Measurements from ENCODE around the gene KAT8.
"Not testable (repeated sequence)": the region's sequence is repeated elsewhere in the genome, so short reads cannot be mapped to it uniquely, and the experiment has no call there.

Gene KAT8

GRCh38 chr16:31134625-31135534 lies 17.4 kb downstream of the KAT8 start:
- TF ChIP-seq SPI1 (IDR thresholded peaks at IDR 0.05; ENCODE audit: low read depth, low read length) (no peak), POLR2A (IDR thresholded peaks at IDR 0.05; ENCODE audit: low read depth, low read length) (no peak), POU2F2 (IDR thresholded peaks at IDR 0.05; ENCODE audit: low read depth, low read length) (no peak), TAF1 (IDR thresholded peaks at IDR 0.05; ENCODE audit: low read depth, low read length) (no peak)
- FAIRE-seq, result no peak
- no peak for DNase-seq (ENCODE audit: insufficient read length, low spot score)

DNA sequence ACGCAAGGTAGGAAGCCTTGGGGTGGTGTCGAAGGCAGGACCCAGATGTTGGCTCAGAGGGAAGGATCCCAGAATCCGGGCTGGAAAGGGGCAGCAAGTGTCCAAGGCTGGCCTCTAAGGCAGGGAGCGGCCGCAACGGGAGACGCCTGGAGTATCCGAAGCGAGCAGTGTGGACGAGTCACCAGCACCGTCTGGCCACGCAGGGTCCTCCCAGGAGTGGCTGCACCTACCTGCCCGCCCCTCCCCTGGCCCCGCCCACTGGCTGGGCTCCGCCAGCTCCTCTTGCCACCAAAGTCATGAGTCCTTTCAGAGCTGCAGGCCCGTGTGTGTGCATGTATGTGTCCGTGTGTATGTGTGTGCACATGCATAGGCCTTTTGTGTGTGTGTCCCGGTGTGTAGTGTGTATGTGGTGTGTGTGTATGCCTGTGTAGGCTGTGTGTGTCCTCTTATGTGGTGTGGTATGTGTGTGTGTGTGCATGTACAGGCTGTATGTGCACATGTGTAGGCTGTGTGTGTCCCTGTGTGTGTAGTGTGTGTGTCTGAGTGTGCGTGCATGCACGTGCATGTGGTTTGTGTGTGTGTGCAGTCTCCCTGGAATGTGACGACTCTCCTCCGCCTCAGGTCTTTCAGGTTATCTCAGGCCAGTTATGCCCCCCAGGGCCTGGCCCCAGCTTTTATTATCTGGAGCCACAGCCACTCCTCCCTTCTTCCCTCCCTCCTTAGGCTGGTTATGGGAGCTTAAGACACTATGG lies 18.2 kb downstream of the KAT8 start, which contains the start of gene PRSS8:
Gene PRSS8 (minus strand): TSS at position 193 of the 752 bp plus-strand sequence. CDS start 229 bp downstream, outside the sequence.
- no peak for FAIRE-seq
- DNase-seq (ENCODE audit: insufficient read length, low spot score), result no peak
- TF ChIP-seq POU2F2 (IDR thresholded peaks at IDR 0.05; ENCODE audit: low read depth, low read length) (no peak), SPI1 (IDR thresholded peaks at IDR 0.05; ENCODE audit: low read depth, low read length) (no peak), TAF1 (IDR thresholded peaks at IDR 0.05; ENCODE audit: low read depth, low read length) (no peak), POLR2A (IDR thresholded peaks at IDR 0.05; ENCODE audit: low read depth, low read length) (no peak), PAX5 (IDR thresholded peaks at IDR 0.05; ENCODE audit: insufficient read depth, low read length, severe bottlenecking) (no peak)

DNA sequence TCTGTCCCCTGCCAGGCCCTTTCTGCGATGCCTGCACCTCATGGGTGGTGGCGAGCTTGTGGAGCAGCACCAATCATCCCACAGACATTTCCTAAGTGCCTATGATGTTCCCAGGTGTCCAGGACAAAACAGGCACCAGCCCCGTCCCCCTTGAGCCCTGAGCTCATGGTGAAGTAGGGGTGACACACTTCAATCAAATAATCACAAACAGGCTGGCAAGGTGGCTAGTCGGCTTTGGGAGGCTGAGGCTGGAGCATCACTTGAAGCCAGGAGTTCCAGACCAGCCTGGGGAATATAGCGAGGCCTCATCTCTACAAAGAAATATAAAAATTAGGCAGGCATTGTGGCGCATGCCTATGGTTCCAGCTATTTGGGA lies 18.8 kb downstream of the KAT8 start:
- no peak for DNase-seq (ENCODE audit: insufficient read length, low spot score)
- FAIRE-seq, result no peak
- no peak for TF ChIP-seq TAF1 (IDR thresholded peaks at IDR 0.05; ENCODE audit: low read depth, low read length)
- no peak for TF ChIP-seq POU2F2 (IDR thresholded peaks at IDR 0.05; ENCODE audit: low read depth, low read length)
- TF ChIP-seq SPI1 (IDR thresholded peaks at IDR 0.05; ENCODE audit: low read depth, low read length), result no peak
- no peak for TF ChIP-seq POLR2AphosphoS5 (IDR thresholded peaks at IDR 0.05; ENCODE audit: low read depth, low read length)
- no peak for TF ChIP-seq PAX5 (IDR thresholded peaks at IDR 0.05; ENCODE audit: insufficient read depth, low read length, severe bottlenecking)
- TF ChIP-seq POLR2A (IDR thresholded peaks at IDR 0.05; ENCODE audit: low read depth, low read length), result no peak

GRCh38 chr16:31136822-31137499 lies 19.5 kb downstream of the KAT8 start:
- not testable (repeated sequence) for DNase-seq (ENCODE audit: insufficient read length, low spot score)

DNA sequence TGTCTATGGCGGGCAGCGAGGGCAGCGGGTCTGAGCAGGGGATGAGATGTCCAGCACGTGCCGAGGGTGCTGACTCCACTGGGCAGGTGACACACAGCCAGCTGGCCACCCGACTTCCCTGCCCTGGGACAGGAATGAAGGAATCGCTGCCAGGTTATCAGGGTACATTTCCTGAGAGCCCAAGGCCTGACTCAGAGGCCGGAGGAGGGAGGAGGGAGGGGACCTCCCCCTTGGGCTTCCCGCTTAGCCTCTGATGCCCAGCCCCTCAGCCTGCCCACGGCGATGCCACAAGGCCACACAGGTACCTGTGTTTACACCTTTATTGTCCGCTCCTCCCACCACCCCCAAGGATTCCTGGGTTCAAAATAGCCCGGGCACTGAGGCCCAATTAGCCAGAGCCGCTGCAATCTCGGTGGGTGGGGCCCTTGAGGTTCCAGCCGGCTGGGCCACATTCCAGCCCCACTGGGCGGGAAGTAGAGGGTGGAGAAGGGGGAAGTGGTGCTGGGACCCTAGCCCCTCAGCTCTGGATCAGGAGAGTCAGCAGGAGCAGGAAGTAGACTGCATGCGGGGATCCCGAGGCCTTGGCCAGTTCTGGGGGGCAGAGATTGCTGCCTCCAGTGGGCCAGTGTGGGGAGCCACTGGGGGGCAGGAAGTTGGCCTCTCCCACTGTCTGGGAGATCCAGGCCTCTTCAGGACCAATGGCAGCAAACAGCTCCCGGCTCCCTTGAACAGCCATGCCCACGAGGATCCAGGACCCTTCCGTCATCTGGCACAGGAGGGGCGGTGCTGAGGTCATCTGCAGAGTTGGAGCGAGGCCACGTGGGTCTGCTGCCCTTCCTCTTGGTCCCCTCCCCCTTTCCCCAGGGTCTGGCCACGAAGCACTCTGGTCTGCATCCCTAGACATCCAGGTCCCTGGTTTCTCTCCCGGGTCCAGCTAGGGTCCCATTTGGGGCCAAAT lies 21.4 kb downstream of the KAT8 start:
- DNase-seq (ENCODE audit: insufficient read length, low spot score) (no peak), FAIRE-seq (no peak)
- TF ChIP-seq PAX5 (IDR thresholded peaks at IDR 0.05; ENCODE audit: insufficient read depth, low read length, severe bottlenecking), result no peak
- no peak for TF ChIP-seq SPI1 (IDR thresholded peaks at IDR 0.05; ENCODE audit: low read depth, low read length)
- no peak for TF ChIP-seq POU2F2 (IDR thresholded peaks at IDR 0.05; ENCODE audit: low read depth, low read length)
- TF ChIP-seq POLR2AphosphoS5 (IDR thresholded peaks at IDR 0.05; ENCODE audit: low read depth, low read length), result no peak
- TF ChIP-seq TAF1 (IDR thresholded peaks at IDR 0.05; ENCODE audit: low read depth, low read length), result no peak
- no peak for TF ChIP-seq POLR2A (IDR thresholded peaks at IDR 0.05; ENCODE audit: low read depth, low read length)

More at GRCh38 chr16:31136822-31137499, 19.5 kb downstream of the KAT8 start:
- not testable (repeated sequence) for FAIRE-seq

DNA sequence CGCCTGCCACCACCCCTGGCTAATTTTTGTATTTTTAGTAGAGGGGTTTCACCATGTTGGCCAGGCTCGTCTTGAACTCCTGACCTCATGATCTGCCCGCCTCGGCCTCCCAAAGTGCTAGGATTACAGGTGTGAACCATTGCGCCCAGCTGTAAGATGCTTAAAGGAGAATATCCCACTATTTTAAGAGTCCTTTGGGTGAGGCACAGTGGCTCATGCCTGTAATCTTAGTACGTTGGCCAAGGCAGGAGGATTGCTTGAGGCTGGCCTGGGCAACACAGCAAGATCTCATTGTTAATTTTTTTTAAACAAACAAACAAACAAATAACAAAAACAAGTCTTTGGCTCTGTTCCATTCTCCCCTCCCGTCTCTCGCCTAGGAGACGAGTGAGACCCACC lies 23.6 kb downstream of the KAT8 start:
- not testable (repeated sequence) for FAIRE-seq; DNase-seq (ENCODE audit: insufficient read length, low spot score)

DNA sequence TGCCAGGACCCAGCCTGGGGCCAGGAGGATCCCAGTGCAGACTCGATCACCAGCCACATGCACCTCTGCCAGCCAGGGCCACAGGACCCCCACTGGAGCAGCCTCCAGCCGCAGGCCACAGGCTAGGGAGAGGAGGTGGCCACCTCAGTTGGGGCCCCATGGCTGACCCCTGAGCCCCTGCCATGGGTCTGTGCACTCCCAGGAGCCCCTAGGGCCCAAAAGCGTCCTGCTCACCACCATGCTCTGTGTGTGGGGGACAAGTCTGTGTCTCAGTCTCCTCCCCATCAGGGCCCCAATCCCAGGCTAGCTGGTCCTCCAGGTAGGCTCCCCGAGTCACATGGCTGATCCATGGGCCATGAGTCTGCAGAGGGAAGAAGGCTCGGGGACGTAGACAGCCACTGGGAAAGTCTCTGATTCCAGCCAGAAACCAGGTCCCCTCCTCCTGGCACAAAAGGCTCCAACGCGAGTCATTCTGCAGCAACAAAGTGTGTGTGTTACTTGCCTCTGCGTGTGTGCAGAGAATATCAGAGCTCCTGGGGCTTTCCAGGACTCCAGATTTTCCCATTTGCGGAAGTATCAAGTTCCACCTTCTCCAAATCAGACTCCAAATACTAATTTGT lies 24.1 kb downstream of the KAT8 start:
- no peak for DNase-seq (ENCODE audit: insufficient read length, low spot score)
- no peak for FAIRE-seq
- TF ChIP-seq SPI1 (IDR thresholded peaks at IDR 0.05; ENCODE audit: low read depth, low read length) (no peak), POLR2AphosphoS5 (IDR thresholded peaks at IDR 0.05; ENCODE audit: low read depth, low read length) (no peak), POU2F2 (IDR thresholded peaks at IDR 0.05; ENCODE audit: low read depth, low read length) (no peak), TAF1 (IDR thresholded peaks at IDR 0.05; ENCODE audit: low read depth, low read length) (no peak), POLR2A (IDR thresholded peaks at IDR 0.05; ENCODE audit: low read depth, low read length) (no peak), PAX5 (IDR thresholded peaks at IDR 0.05; ENCODE audit: insufficient read depth, low read length, severe bottlenecking) (no peak)

- FAIRE-seq (peak; percentile 90), DNase-seq (ENCODE audit: insufficient read length, low spot score) (peak; percentile 99)
- TF ChIP-seq TAF1 (IDR thresholded peaks at IDR 0.05; ENCODE audit: low read depth, low read length) (no peak), POLR2A (IDR thresholded peaks at IDR 0.05; ENCODE audit: low read depth, low read length) (no peak), POU2F2 (IDR thresholded peaks at IDR 0.05; ENCODE audit: low read depth, low read length) (no peak), SPI1 (IDR thresholded peaks at IDR 0.05; ENCODE audit: low read depth, low read length) (peak; percentile 49), PAX5 (IDR thresholded peaks at IDR 0.05; ENCODE audit: insufficient read depth, low read length, severe bottlenecking) (no peak), POLR2AphosphoS5 (IDR thresholded peaks at IDR 0.05; ENCODE audit: low read depth, low read length) (no peak)
Observed at GRCh38 chr16:31142109-31143010, 24.9 kb downstream of the KAT8 start.

Data from GM12891 (cell line).